BE2C (cell line): ENCODE results near the gene ARHGAP12.

Experiments
- DNase-seq: peaks from one replicate; pipeline ENCODE4 v3.0.0-alpha.2; 2020
- H3K27me3 ChIP-seq: fragments of 250-450 bp; sonication (Bioruptor Pico); 2 replicates; pipeline ENCODE4 v1.5.1; 2020; ENCODE audit warnings: mild to moderate bottlenecking
- H3K36me3 ChIP-seq: fragments of 250-450 bp; sonication (Bioruptor Pico); 2 replicates; pipeline ENCODE4 v1.5.1; 2020; ENCODE audit warnings: mild to moderate bottlenecking
- H3K4me1 ChIP-seq: fragments of 250-450 bp; sonication (Bioruptor Pico); 2 replicates; pipeline ENCODE4 v1.5.1; 2020
- H3K4me3 ChIP-seq: 2 replicates; pipeline ENCODE4 v1.5.1; 2011; ENCODE audit warnings: low read depth, low read length
- H3K9me3 ChIP-seq: fragments of 250-450 bp; sonication (Bioruptor Pico); 2 replicates; pipeline ENCODE4 v1.5.1; 2020
- CTCF ChIP-seq: IDR thresholded peaks from 2 replicates; pipeline ENCODE4 v1.5.1; 2012; ENCODE audit warnings: mild to moderate bottlenecking, low read depth, low read length

ARHGAP12 gene

GRCh38 chr10:31853629-31854028 lies 75.0 kb downstream of the ARHGAP12 start:
- TF ChIP-seq CTCF, result no peak
- no peak overlapping the region for H3K4me3 ChIP-seq
- H3K9me3 ChIP-seq, result no peaks in the 10 kb centered on the region
- no peaks in the 10 kb centered on the region for H3K27me3 ChIP-seq
- no peak for DNase-seq
- no peaks in the 10 kb centered on the region for H3K36me3 ChIP-seq
- H3K4me1 ChIP-seq, result no peaks in the 10 kb centered on the region

- TF ChIP-seq CTCF, result no peak
- Histone ChIP-seq H3K36me3 (no peaks in the 10 kb centered on the region), H3K4me1 (no peaks in the 10 kb centered on the region), H3K9me3 (no peaks in the 10 kb centered on the region), H3K4me3 (no peak overlapping the region), H3K27me3 (no peaks in the 10 kb centered on the region)
- DNase-seq, result no peak
Measured at GRCh38 chr10:31851216-31851615, 77.4 kb downstream of the ARHGAP12 start.

DNA sequence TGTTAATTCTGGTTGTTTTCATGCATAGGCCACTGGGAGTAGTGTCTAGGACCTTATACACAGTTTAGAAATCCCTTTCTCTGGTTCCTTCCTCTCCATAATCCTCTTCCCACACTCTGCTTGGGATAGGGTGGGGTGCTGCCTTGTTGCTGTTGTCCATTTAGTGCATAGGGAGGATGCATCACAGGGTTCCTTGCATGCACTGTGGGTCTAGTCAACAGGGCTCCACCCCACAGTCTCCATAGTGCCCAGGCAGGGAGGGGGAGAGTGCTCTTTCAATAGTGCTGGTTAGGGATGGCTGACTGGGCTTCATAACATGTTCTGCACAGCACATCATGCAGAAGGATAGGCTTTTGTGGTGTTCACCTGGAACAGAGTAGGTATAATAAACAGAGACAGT lies 81.1 kb downstream of the ARHGAP12 start:
- Histone ChIP-seq H3K27me3 (no peaks in the 10 kb centered on the region), H3K36me3 (no peaks in the 10 kb centered on the region), H3K4me1 (no peaks in the 10 kb centered on the region), H3K9me3 (no peaks in the 10 kb centered on the region), H3K4me3 (no peak overlapping the region)
- no peak for DNase-seq
- TF ChIP-seq CTCF, result no peak

DNA sequence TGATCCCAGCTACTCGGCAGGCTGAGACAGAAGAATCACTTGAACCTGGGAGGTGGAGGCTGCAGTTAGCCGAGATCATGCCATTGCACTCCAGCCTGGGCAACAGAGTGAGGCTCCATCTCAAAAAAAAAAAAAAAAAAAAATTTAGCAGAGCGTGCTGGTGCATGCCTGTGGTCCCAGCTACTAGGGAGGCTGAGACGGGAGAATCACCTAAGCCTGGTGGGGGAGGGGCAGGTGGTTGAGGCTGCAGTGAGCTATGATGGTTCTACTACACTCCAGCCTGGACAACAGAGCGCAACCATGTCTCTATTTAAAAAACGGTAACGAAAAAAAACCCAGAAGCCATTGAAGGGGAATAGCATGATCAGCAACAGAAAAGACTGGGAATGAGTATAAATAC lies 89.9 kb downstream of the ARHGAP12 start:
- TF ChIP-seq CTCF, result no peak
- no peak for DNase-seq
- Histone ChIP-seq H3K4me3 (no peak overlapping the region), H3K9me3 (no peaks in the 10 kb centered on the region), H3K36me3 (no peaks in the 10 kb centered on the region), H3K4me1 (no peaks in the 10 kb centered on the region), H3K27me3 (no peaks in the 10 kb centered on the region)

DNA sequence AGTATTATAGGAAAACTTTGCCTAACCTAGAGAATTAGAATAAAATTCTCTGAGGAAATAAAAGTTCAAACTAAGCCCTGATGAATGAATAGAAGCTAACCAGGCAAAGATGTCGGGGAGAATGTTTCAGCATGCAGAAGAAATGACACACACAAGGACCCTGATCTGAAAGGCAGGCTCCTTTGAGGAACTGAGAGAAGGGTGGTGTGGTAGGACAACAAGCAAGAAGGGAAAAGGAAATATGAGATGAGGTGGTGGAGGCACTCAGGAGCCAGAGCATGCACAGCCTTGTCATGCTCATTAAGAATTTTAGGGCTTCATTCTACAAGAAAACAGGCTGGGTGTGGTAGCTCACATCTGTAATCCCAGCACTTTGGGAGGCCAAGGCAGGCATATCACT lies 90.6 kb downstream of the ARHGAP12 start:
- Histone ChIP-seq H3K9me3 (no peaks in the 10 kb centered on the region), H3K4me3 (no peak overlapping the region), H3K27me3 (no peaks in the 10 kb centered on the region), H3K4me1 (no peaks in the 10 kb centered on the region), H3K36me3 (no peaks in the 10 kb centered on the region)
- TF ChIP-seq CTCF, result no peak
- no peak for DNase-seq

GRCh38 chr10:31836569-31837406 lies 91.8 kb downstream of the ARHGAP12 start:
- DNase-seq, result peak; percentile 40
- Histone ChIP-seq H3K36me3 (no peaks in the 10 kb centered on the region), H3K27me3 (no peaks in the 10 kb centered on the region), H3K4me1 (peaks cover 10% of the 10 kb centered on the region; the same call in 1 of the 2 replicates), H3K9me3 (no peaks in the 10 kb centered on the region), H3K4me3 (peak overlapping the region; percentile 44)
- peak; percentile 92 for TF ChIP-seq CTCF
